GM23338 (cell line): ENCODE data around the gene SND1. TPM values are rescaled to one million over a fixed set of nuclear protein-coding genes. Genes with fewer than 3 reads are reported as not detected.
A peak's percentile ranks its signal among the peaks of the same experiment; 100 is the strongest.

ENCODE experiments used
- ATAC-seq: fragments of 200-7000 bp; cut with Tn5 transposase; 3 replicates; pipeline ENCODE4 v1.9.1; 2020
- DNase-seq: peaks from one replicate; pipeline ENCODE4 v3.0.0-alpha.2; 2015; ENCODE audit warnings: low spot score
- H2AFZ ChIP-seq: fragments of 200-600 bp; sonication (generic); 2 replicates; pipeline ENCODE4 v1.8.0; 2016; ENCODE audit warnings: antibody characterized with exemption, mild to moderate bottlenecking, moderate library complexity
- H3F3A ChIP-seq: fragments of 200-600 bp; sonication (generic); replicated peaks from 2 replicates; pipeline ENCODE4 v1.8.0; 2017; ENCODE audit warnings: antibody characterized with exemption, mixed run types, low read depth
- H3K27ac ChIP-seq: fragments of 200-600 bp; sonication (generic); 2 replicates; pipeline ENCODE4 v1.6.1; 2016; ENCODE audit warnings: low read depth
- H3K27me3 ChIP-seq: fragments of 200-600 bp; sonication (generic); 2 replicates; pipeline ENCODE4 v1.8.0; 2016; ENCODE audit warnings: mild to moderate bottlenecking, mixed run types, moderate library complexity; ENCODE audit not compliant: insufficient read depth
- H3K36me3 ChIP-seq: fragments of 200-600 bp; sonication (generic); 2 replicates; pipeline ENCODE4 v1.8.0; 2016; ENCODE audit warnings: mild to moderate bottlenecking; ENCODE audit not compliant: insufficient read depth
- H3K4me1 ChIP-seq: fragments of 200-600 bp; sonication (generic); 2 replicates; pipeline ENCODE4 v1.8.0; 2016; ENCODE audit warnings: mild to moderate bottlenecking, moderate library complexity; ENCODE audit not compliant: insufficient read depth
- H3K4me2 ChIP-seq: fragments of 200-600 bp; sonication (generic); 2 replicates; pipeline ENCODE4 v1.7.1; 2017; ENCODE audit warnings: mixed run types
- H3K4me3 ChIP-seq: fragments of 200-600 bp; sonication (generic); 2 replicates; pipeline ENCODE4 v1.6.1; 2016; ENCODE audit warnings: mixed run types
- H3K79me2 ChIP-seq: fragments of 200-600 bp; sonication (generic); replicated peaks from 2 replicates; pipeline ENCODE4 v1.8.0; 2017; ENCODE audit warnings: mild to moderate bottlenecking; ENCODE audit not compliant: insufficient read depth
- H3K9me2 ChIP-seq: fragments of 200-600 bp; sonication (generic); 2 replicates; pipeline ENCODE4 v1.8.0; 2017; ENCODE audit not compliant: insufficient read depth
- H4K20me1 ChIP-seq: fragments of 200-600 bp; sonication (generic); replicated peaks from 2 replicates; pipeline ENCODE4 v1.8.0; 2017; ENCODE audit warnings: mild to moderate bottlenecking; ENCODE audit not compliant: insufficient read depth
- H3K27ac Mint-ChIP-seq: 2 replicates; pipeline ENCODE4 v1.8.0; 2020; ENCODE audit warnings: inconsistent platforms, mild to moderate bottlenecking, moderate library complexity, mixed read lengths
- H3K27me3 Mint-ChIP-seq: 3 replicates; pipeline ENCODE4 v1.8.0; 2022; ENCODE audit warnings: low read depth, mild to moderate bottlenecking, moderate library complexity, mixed read lengths, inconsistent platforms; ENCODE audit not compliant: insufficient read depth, poor library complexity
- H3K36me3 Mint-ChIP-seq: 3 replicates; pipeline ENCODE4 v1.8.0; 2021; ENCODE audit warnings: low read depth, mild to moderate bottlenecking, inconsistent platforms, moderate library complexity, mixed read lengths
- H3K4me1 Mint-ChIP-seq: 3 replicates; pipeline ENCODE4 v1.8.0; 2020; ENCODE audit warnings: mild to moderate bottlenecking, inconsistent platforms, mixed read lengths
- H3K4me3 Mint-ChIP-seq: 3 replicates; pipeline ENCODE4 v1.8.0; 2021; ENCODE audit warnings: moderate library complexity, mild to moderate bottlenecking, inconsistent platforms, mixed read lengths
- H3K9me3 Mint-ChIP-seq: 3 replicates; pipeline ENCODE4 v1.8.0; 2020; ENCODE audit warnings: moderate library complexity, mild to moderate bottlenecking, inconsistent platforms, mixed read lengths
- ETS1 ChIP-seq: IDR thresholded peaks from 2 replicates; pipeline ENCODE4 v1.6.1; 2016; ENCODE audit warnings: antibody characterized with exemption
- EZH2 ChIP-seq: fragments of 200-600 bp; sonication (generic); IDR thresholded peaks from one replicate; pipeline ENCODE4 v1.8.0; 2017; ENCODE audit warnings: antibody characterized with exemption, mild to moderate bottlenecking, low read depth; ENCODE audit not compliant: unreplicated experiment
- JUNB ChIP-seq: IDR thresholded peaks from one replicate; pipeline ENCODE4 v1.6.1; 2016; ENCODE audit warnings: antibody characterized with exemption; ENCODE audit not compliant: unreplicated experiment
- REST ChIP-seq: IDR thresholded peaks from one replicate; pipeline ENCODE4 v1.6.1; 2018; ENCODE audit warnings: antibody characterized with exemption; ENCODE audit not compliant: unreplicated experiment
- STAT1 ChIP-seq: IDR thresholded peaks from one replicate; pipeline ENCODE4 v1.6.1; 2016; ENCODE audit warnings: antibody characterized with exemption; ENCODE audit not compliant: unreplicated experiment
- polyA plus RNA-seq: library from polyadenylated mRNA; unstranded; fragments of >200 nt; fragmentation: Nextera tagmentation; extraction: Ambion mirVana; gene quantifications from 2 replicates; pipeline ENCODE4 v1.2.1, GENCODE V29; 2016
- total RNA-seq: library from RNA; depleted of rRNA; stranded (reverse); fragments of >200 nt; shearing (Covaris generic); gene quantifications from 2 replicates; pipeline ENCODE4 v1.2.3, GENCODE V29; 2014

The SND1 gene
- total and polyA plus RNA-seq, 2 experiments from 2014 or later = 107 to 254 TPM

- TF ChIP-seq ETS1 (no peak), EZH2 (no peak)
Observed at GRCh38 chr7:128120976-128121490, 469.0 kb downstream of the SND1 start (continued).

- no peaks in the 10 kb centered on the region for H3K36me3 Mint-ChIP-seq
- Histone ChIP-seq H3F3A (0 out of 2 replicates have a peak, but pooled peaks cover 4% of the 10 kb centered on the region), H3K4me2 (no peak overlapping the region), H2AFZ (peak overlapping the region; percentile 91), H3K9me2 (no peaks in the 10 kb centered on the region), H3K4me3 (no peak overlapping the region), H4K20me1 (no peaks in the 10 kb centered on the region), H3K27me3 (no peaks in the 10 kb centered on the region), H3K79me2 (no peaks in the 10 kb centered on the region), H3K4me1 (peaks cover 7% of the 10 kb centered on the region; the same call in 1 of the 2 replicates), H3K27ac (no peak overlapping the region), H3K36me3 (no peaks in the 10 kb centered on the region)
- no peak overlapping the region for H3K27ac Mint-ChIP-seq
- TF ChIP-seq JUNB (no peak), REST (no peak)
- peaks cover 5% of the 10 kb centered on the region for H3K27me3 Mint-ChIP-seq
- no peak overlapping the region for H3K4me3 Mint-ChIP-seq
- DNase-seq = peak; percentile 50
- H3K4me1 Mint-ChIP-seq = peaks cover 19% of the 10 kb centered on the region; the same call in 2 of the 3 replicates
- peak; percentile 63 for ATAC-seq
- no peaks in the 10 kb centered on the region for H3K9me3 Mint-ChIP-seq
Observed at GRCh38 chr7:128121711-128122530, 469.9 kb downstream of the SND1 start.

- Histone ChIP-seq H3K4me3 (no peak overlapping the region), H3K4me2 (no peak overlapping the region), H4K20me1 (no peaks in the 10 kb centered on the region), H2AFZ (no peak overlapping the region), H3K36me3 (no peaks in the 10 kb centered on the region), H3K27me3 (no peaks in the 10 kb centered on the region), H3K4me1 (peaks cover 7% of the 10 kb centered on the region; the same call in 1 of the 2 replicates), H3K9me2 (no peaks in the 10 kb centered on the region), H3K27ac (no peak overlapping the region), H3F3A (0 out of 2 replicates have a peak, but pooled peaks cover 4% of the 10 kb centered on the region), H3K79me2 (no peaks in the 10 kb centered on the region)
- DNase-seq (no peak), ATAC-seq (no peak)
- no peak overlapping the region for H3K27ac Mint-ChIP-seq
- no peaks in the 10 kb centered on the region for H3K36me3 Mint-ChIP-seq
- H3K4me3 Mint-ChIP-seq = no peak overlapping the region
- H3K27me3 Mint-ChIP-seq = peaks cover 5% of the 10 kb centered on the region
- no peaks in the 10 kb centered on the region for H3K9me3 Mint-ChIP-seq
- peaks cover 19% of the 10 kb centered on the region; the same call in 2 of the 3 replicates for H3K4me1 Mint-ChIP-seq
- TF ChIP-seq ETS1 (no peak), STAT1 (no peak)
Observed at GRCh38 chr7:128122576-128123290, 470.7 kb downstream of the SND1 start.
